Adrenal gland (tissue), 12 donors: Measurements from ENCODE around the gene APLF. TPM values are rescaled to one million over a fixed set of nuclear protein-coding genes. Genes with fewer than 3 reads are reported as not detected.
"Not testable (repeated sequence)": the region's sequence is repeated elsewhere in the genome, so short reads cannot be mapped to it uniquely, and the experiment has no call there.

Experiments used
- DNase-seq, 7 donors: peaks; one replicate each; pipeline ENCODE4 v3.0.0-alpha.2; 2019 to 2020
- H3K27ac ChIP-seq, 5 donors: fragments of 200-600 bp; sonication (generic) in 4 of 5; 1 replicate in 3 of 5; 2 replicates in 2 of 5; pipeline versions ENCODE4 v1.5.1 to v1.8.0; 2016 to 2020; ENCODE audit warnings: mild to moderate bottlenecking in 1 of 5
- H3K27me3 ChIP-seq: fragments of 200-600 bp; 2 replicates; pipeline ENCODE4 v1.8.0; 2021
- H3K36me3 ChIP-seq, 2 donors: fragments of 200-600 bp; replicated peaks in 1 of 2; 1 replicate in 1 of 2; 2 replicates in 1 of 2; pipeline versions ENCODE4 v1.5.1 to v1.8.0; 2018 to 2022
- H3K4me1 ChIP-seq, 2 donors: fragments of 200-600 bp; replicated peaks in 1 of 2; 1 replicate in 1 of 2; 2 replicates in 1 of 2; pipeline versions ENCODE4 v1.5.1 to v1.8.0; 2018 to 2021
- H3K4me3 ChIP-seq, 4 donors: fragments of 200-600 bp; sonication (generic) in 3 of 4; one replicate each; pipeline ENCODE4 v1.5.1; 2016 to 2018
- H3K9me3 ChIP-seq, 3 donors: fragments of 200-600 bp; sonication (generic) in 1 of 3; replicated peaks in 1 of 3; 1 replicate in 2 of 3; 2 replicates in 1 of 3; pipeline versions ENCODE4 v1.5.1 to v1.8.0; 2016 to 2021
- POLR2A ChIP-seq, 2 donors: fragments of 450-650 bp; IDR thresholded peaks; one replicate each; pipeline ENCODE4 v1.6.1; 2017; ENCODE audit warnings: antibody characterized with exemption in 2 of 2, mild to moderate bottlenecking in 2 of 2, moderate library complexity in 1 of 2
- WGBS, 4 donors: extraction: QIAGEN DNeasy Blood & Tissue Kit in 2 of 4; methylation state at CpG; one replicate each; pipeline versions ENCODE4 v1.1.5 to v1.1.7; 2013 to 2017; 5-methylcytosine and 5-hydroxymethylcytosine counted together
- intact Hi-C, 2 donors: fragments of 100-400 bp; cut with DNase I; formaldehyde crosslinking; loops; one replicate each; pipeline versions ENCODE4 v1.14.1 to v1.15.0; 2022 to 2023
- polyA plus RNA-seq, 3 donors: library from polyadenylated mRNA; stranded (reverse); fragments of 200-250 nt in 2 of 3; fragments of 350-450 nt in 1 of 3; fragmentation: Illumina TruSeq in 1 of 3; extraction: RNeasy Lipid Tissue Mini Kit (QIAGEN cat#74804) in 1 of 3; gene quantifications; one replicate each; pipeline ENCODE4 v1.2.3, GENCODE V29; 2013 to 2014
- total RNA-seq, 9 donors: library from RNA; depleted of rRNA in 4 of 9; stranded (reverse); fragments of >200 nt in 4 of 9; fragments of 120-200 nt in 1 of 9; fragmentation: NEBNext Ultra II Directional in 1 of 9; extraction: Animal tissue kit (Norgen Biotek cat#: 25700) in 1 of 9; gene quantifications; one replicate each; pipeline versions ENCODE4 v1.1.0 to v1.2.4, GENCODE V29; 2013 to 2023
- TF ChIP-seq, protein P1 (sequence below), 6 experiments: fragments of 450-650 bp in 4 of 6; fragments of 200-600 bp in 2 of 6; sonication (generic) in 1 of 6; IDR thresholded peaks; 1 replicate in 5 of 6; 2 replicates in 1 of 6; pipeline versions ENCODE4 v1.5.1 to v1.8.0; 2016 to 2021; ENCODE audit warnings: antibody characterized with exemption in 6 of 6, mild to moderate bottlenecking in 2 of 6, moderate library complexity in 1 of 6
- donor health status: healthy with polysubstance abuse.
- donor health status: Bipolar disorder and iron deficiency.
- donor health status: DM: yes; HTN: yes; CAD: no.
- donor health status: DM: no; HTN: no; CAD: no.
- donor health status: DM: no; HTN: no; CAD: no.
- donor health status: DM: yes; HTN: yes; CAD: no.

APLF gene
- total and polyA plus RNA-seq, 12 donors: 1.1 to 6.8 (median 3.6) TPM

DNA sequence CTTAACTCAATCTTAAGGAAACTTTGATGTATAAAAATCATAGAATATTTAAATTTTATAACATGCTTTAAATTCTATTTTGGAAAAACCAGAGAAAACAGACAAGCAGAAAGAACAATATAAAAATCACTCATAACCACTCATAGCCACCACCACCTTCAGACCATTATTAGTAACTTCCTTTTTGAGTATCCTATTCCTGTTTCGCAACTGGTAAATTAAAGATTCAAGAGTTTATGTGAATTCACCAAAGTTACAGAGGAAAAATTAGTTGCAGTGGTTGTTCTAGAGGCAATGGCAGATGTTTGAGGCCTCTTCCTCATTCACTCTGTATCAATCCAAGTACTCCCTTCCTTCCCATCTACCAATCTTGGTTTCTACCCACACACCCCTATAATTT lies 126.7 kb downstream of the APLF start:
- no peaks in the 10 kb centered on the region for H3K9me3 ChIP-seq
- TF ChIP-seq, protein P1, sequence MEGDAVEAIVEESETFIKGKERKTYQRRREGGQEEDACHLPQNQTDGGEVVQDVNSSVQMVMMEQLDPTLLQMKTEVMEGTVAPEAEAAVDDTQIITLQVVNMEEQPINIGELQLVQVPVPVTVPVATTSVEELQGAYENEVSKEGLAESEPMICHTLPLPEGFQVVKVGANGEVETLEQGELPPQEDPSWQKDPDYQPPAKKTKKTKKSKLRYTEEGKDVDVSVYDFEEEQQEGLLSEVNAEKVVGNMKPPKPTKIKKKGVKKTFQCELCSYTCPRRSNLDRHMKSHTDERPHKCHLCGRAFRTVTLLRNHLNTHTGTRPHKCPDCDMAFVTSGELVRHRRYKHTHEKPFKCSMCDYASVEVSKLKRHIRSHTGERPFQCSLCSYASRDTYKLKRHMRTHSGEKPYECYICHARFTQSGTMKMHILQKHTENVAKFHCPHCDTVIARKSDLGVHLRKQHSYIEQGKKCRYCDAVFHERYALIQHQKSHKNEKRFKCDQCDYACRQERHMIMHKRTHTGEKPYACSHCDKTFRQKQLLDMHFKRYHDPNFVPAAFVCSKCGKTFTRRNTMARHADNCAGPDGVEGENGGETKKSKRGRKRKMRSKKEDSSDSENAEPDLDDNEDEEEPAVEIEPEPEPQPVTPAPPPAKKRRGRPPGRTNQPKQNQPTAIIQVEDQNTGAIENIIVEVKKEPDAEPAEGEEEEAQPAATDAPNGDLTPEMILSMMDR (IDR thresholded peaks at IDR 0.05): no peak
- no peak for TF ChIP-seq POLR2A (IDR thresholded peaks at IDR 0.05)
- H3K36me3 ChIP-seq: no peaks in the 10 kb centered on the region
- no peaks in the 10 kb centered on the region for H3K27me3 ChIP-seq
- WGBS, 4 donors: 85 to 96% (median 89%) methylated on average over 1 of the region's 1 CpG
- H3K4me3 ChIP-seq: no peak overlapping the region
- no peak overlapping the region for H3K27ac ChIP-seq
- H3K4me1 ChIP-seq: peaks cover 0 to 7% of the 10 kb centered on the region in 2 donors
- no peak for DNase-seq
- intact Hi-C loops: loop anchor here in 1 of 2 donors (10.0 kb wide), 1 partner anchor 109 kb away; no protein-coding TSS in a partner anchor

DNA sequence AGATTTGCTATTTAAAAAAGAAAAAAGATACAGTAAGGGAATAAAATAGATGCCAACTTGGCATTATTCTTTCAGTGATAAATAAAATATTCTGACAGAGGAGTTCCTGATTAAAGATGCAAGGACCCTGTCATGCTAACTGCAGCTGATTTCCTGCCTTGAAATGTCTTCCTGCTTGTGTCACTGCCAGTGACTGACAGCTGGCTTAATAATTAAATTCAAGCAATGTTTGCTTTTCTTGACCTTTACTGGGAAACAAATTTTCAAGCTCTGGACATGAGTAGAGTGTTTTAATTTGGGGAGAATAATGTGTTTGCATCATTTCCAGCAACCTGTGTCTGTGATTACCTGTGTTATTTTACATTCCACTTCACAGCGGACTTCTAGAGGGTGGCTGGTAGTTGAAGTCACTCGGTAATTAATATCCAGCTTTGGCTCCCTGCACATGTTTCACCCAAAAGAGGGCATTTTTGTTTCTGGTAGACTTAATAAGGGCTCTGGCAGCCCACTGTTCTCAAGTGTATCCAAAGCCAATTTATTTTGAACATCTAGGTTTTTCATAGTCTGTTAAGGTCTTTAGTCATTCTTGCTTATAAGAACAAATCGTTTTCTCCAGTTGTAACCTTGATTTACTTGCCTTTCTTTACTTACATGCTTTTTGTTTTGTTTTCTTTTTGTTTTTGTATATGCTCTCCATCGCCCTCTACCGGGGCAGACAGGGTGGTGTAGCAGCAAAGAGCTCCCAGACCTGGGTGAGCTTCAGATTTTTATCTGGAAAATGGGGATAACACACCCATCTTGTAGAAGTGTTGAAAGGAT lies 127.5 kb downstream of the APLF start:
- Histone ChIP-seq H3K27me3 (no peaks in the 10 kb centered on the region), H3K36me3 (no peaks in the 10 kb centered on the region), H3K9me3 (no peaks in the 10 kb centered on the region), H3K27ac (peak overlapping the region in 1 of 5 donors; percentile 6), H3K4me1 (peaks cover 0 to 7% of the 10 kb centered on the region in 2 donors), H3K4me3 (peak overlapping the region in 1 of 4 donors; percentile 52)
- DNase-seq: peak; percentile 53 to 82 (median 63)
- TF ChIP-seq, protein P1 (IDR thresholded peaks at IDR 0.05): peak; percentile 51 to 87 (median 79)
- TF ChIP-seq POLR2A (IDR thresholded peaks at IDR 0.05): no peak
- WGBS, 4 donors: 18 to 32% (median 19%) methylated on average over 5 of the region's 5 CpGs
- intact Hi-C loops: loop anchor here in 1 of 2 donors (10.0 kb wide), 1 partner anchor 110 kb away; no protein-coding TSS in a partner anchor

DNA sequence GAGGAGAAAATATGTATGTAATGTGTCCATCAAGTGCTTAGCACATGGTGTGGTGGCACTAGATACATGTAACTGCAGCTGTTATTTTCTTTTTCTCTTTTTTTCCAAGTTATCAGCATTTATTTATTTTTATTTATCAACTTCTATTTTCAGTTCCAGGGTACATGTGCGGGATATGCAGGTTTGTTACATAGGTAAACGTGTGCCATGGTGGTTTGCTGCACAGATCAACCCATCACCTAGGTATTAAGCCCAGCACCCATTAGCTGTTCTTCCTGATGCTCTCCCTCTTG lies 128.1 kb downstream of the APLF start:
- not testable (repeated sequence) for H3K4me1 ChIP-seq, H3K4me3 ChIP-seq, H3K9me3 ChIP-seq, H3K27me3 ChIP-seq, H3K27ac ChIP-seq, DNase-seq, H3K36me3 ChIP-seq
- 55 to 58% (median 55%) methylated on average over 2 of the region's 2 CpGs for WGBS, 4 donors
- intact Hi-C loops: loop anchor here in 1 of 2 donors (10.0 kb wide), 1 partner anchor 111 kb away; no protein-coding TSS in a partner anchor

DNA sequence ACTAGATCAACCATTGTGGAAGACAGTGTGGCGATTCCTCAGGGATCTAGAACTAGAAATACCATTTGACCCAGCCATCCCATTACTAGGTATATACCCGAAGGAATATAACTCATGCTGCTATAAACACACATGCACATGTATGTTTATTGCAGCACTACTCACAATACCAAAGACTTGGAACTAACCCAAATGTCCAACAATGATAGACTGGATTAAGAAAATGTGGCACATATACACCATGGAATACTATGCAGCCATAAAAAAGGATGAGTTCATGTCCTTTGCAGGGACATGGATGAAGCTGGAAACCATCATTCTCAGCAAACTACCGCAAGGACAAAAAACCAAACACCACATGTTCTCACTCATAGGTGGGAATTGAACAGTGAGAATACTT lies 133.1 kb downstream of the APLF start:
- H3K4me1 ChIP-seq, intact Hi-C loops, H3K27me3 ChIP-seq, H3K9me3 ChIP-seq, H3K27ac ChIP-seq, H3K36me3 ChIP-seq, DNase-seq, H3K4me3 ChIP-seq: not testable (repeated sequence)
- 81 to 87% (median 85%) methylated on average over 3 of the region's 3 CpGs for WGBS, 4 donors

DNA sequence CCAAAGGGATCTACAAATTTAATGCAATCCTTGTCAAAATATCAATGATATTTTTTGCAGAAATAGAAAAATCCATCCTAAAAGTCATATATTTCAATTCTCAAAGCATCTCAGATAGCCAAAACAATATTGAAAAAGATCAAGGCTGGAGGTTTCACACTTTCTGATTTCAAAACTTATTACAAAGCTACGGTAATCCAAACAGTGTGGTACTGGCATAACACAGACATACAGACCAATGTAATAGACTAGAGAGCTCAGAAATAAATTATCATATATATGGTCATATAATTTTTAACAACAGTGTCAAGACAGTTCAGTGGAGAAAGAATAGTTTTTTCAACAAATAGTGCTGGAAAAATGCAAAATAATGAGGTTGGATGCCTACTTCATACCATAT lies 135.7 kb downstream of the APLF start:
- Histone ChIP-seq H3K4me1 (no peaks in the 10 kb centered on the region), H3K4me3 (no peak overlapping the region), H3K27me3 (no peaks in the 10 kb centered on the region), H3K27ac (no peak overlapping the region), H3K36me3 (no peaks in the 10 kb centered on the region), H3K9me3 (peaks cover 0 to 5% (median 0%) of the 10 kb centered on the region in 3 donors)
- TF ChIP-seq, protein P1 (IDR thresholded peaks at IDR 0.05): no peak
- TF ChIP-seq POLR2A (IDR thresholded peaks at IDR 0.05): no peak
- DNase-seq: no peak
- WGBS, 4 donors: 87 to 98% (median 93%) methylated on average over 1 of the region's 1 CpG
- intact Hi-C loops: no loop called here
